ENCODE measurements around the gene PAX8. TPM values are rescaled to one million over a fixed set of nuclear protein-coding genes. Genes with fewer than 3 reads are reported as not detected.

The PAX8 gene
- polyA plus RNA-seq, 1 of the 3 experiments (the other 2 are of a cell fraction): 0.23 TPM

DNA sequence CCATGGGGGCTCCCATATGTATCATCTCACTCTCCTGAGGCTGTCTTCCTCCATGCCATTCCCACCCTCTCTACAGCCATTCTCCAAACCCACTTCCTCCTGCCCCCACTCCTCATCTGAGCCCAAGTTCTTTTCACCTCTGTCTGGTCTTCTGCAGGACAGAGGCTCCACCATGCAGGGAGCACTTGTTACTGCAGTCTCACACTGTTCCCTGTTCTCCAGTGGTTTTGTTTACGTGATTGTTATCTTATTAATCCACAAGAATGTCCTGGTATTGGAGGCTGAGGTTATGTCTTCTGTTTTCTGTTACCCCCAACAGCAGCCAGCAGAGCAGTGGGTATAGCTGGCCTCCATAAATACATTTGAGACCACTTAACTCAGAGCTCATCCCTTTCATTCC lies 51.4 kb downstream of the PAX8 start:
- H3K4me1 ChIP-seq (ENCODE audit: control insufficient read depth in 1 of 2, insufficient read depth in 2 of 2, low read depth in 1 of 2, low read length in 1 of 2): peaks cover 0 to 4% of the 10 kb centered on the region in 2 experiments; a peak in 2 of 4 replicates
- ChIA-PET CTCF (interaction anchor here (0.7 to 1.4 kb wide), 5 partner anchors 9 to 89 kb away, joined by 3 to 4 read pairs (median 3); no protein-coding TSS in a partner anchor), POLR2A (no interaction called here)
- no peaks in the 10 kb centered on the region for H3K36me3 ChIP-seq (replicated peaks in 1 of 2; ENCODE audit: control insufficient read depth in 1 of 2, insufficient read depth in 2 of 2, low read length in 1 of 2)
- no peak overlapping the region for H3K9ac ChIP-seq
- H3K27me3 ChIP-seq (ENCODE audit: insufficient read depth): no peaks in the 10 kb centered on the region
- no peaks in the 10 kb centered on the region for H3K9me3 ChIP-seq
- DNase-seq: no peak
- TF ChIP-seq USF2 (IDR thresholded peaks at IDR 0.05; ENCODE audit: borderline replicate concordance, low read depth, low read length) (no peak), YY1 (IDR thresholded peaks at IDR 0.05; ENCODE audit: low read depth) (no peak), RFX5 (IDR thresholded peaks at IDR 0.05; ENCODE audit: low read length) (no peak), EZH2phosphoT487 (IDR thresholded peaks at IDR 0.05; ENCODE audit: borderline replicate concordance, low read depth) (no peak), TAF1 (IDR thresholded peaks at IDR 0.05; ENCODE audit: borderline replicate concordance, low read depth, low read length) (no peak), SMC3 (IDR thresholded peaks at IDR 0.05; ENCODE audit: low read depth, low read length) (no peak)
- H4K20me1 ChIP-seq (ENCODE audit: insufficient read depth): no peaks in the 10 kb centered on the region
- no peaks in the 10 kb centered on the region for H3K79me2 ChIP-seq (ENCODE audit: insufficient read depth)
- no peak overlapping the region for H3K4me3 ChIP-seq (ENCODE audit: low read depth in 2 of 2, low read length in 1 of 2)
- H2AFZ ChIP-seq (ENCODE audit: low read depth): no peak overlapping the region
- H3K27ac ChIP-seq (ENCODE audit: low read depth in 2 of 2, low read length in 1 of 2): no peak overlapping the region
- WGBS (ENCODE audit: low lambda C conversion rate): 81% methylated on average over 1 of the region's 1 CpG
- no peaks in the 10 kb centered on the region for H3F3A ChIP-seq (replicated peaks; ENCODE audit: insufficient read depth)
- no peak overlapping the region for H3K4me2 ChIP-seq
- no peaks in the 10 kb centered on the region for H3K9me2 ChIP-seq

GRCh38 chr2:113226462-113226861 lies 52.3 kb downstream of the PAX8 start:
- no peaks in the 10 kb centered on the region for H3K79me2 ChIP-seq (ENCODE audit: insufficient read depth)
- no peak overlapping the region for H3K27ac ChIP-seq (ENCODE audit: low read depth in 2 of 2, low read length in 1 of 2)
- H3K9me2 ChIP-seq: no peaks in the 10 kb centered on the region
- POLR2A ChIA-PET: no interaction called here
- H3K9me3 ChIP-seq: no peaks in the 10 kb centered on the region
- no peaks in the 10 kb centered on the region for H3K27me3 ChIP-seq (ENCODE audit: insufficient read depth)
- H4K20me1 ChIP-seq (ENCODE audit: insufficient read depth): no peaks in the 10 kb centered on the region
- H3K9ac ChIP-seq: no peak overlapping the region
- H3K4me3 ChIP-seq (ENCODE audit: low read depth in 2 of 2, low read length in 1 of 2): no peak overlapping the region
- no peaks in the 10 kb centered on the region for H3F3A ChIP-seq (replicated peaks; ENCODE audit: insufficient read depth)
- no peak for DNase-seq
- peaks cover 0 to 4% of the 10 kb centered on the region in 2 experiments; a peak in 2 of 4 replicates for H3K4me1 ChIP-seq (ENCODE audit: control insufficient read depth in 1 of 2, insufficient read depth in 2 of 2, low read depth in 1 of 2, low read length in 1 of 2)
- H2AFZ ChIP-seq (ENCODE audit: low read depth): no peak overlapping the region
- no peaks in the 10 kb centered on the region for H3K36me3 ChIP-seq (replicated peaks in 1 of 2; ENCODE audit: control insufficient read depth in 1 of 2, insufficient read depth in 2 of 2, low read length in 1 of 2)
- CTCF ChIA-PET: interaction anchor here (0.9 to 1.4 kb wide), 5 partner anchors 10 to 28 kb away, joined by 3 to 6 read pairs (median 3); no protein-coding TSS in a partner anchor
- WGBS (ENCODE audit: low lambda C conversion rate): 77% methylated on average over 4 of the region's 4 CpGs
- H3K4me2 ChIP-seq: no peak overlapping the region
- TF ChIP-seq YY1 (IDR thresholded peaks at IDR 0.05; ENCODE audit: low read depth) (no peak), ELF1 (IDR thresholded peaks at IDR 0.05) (no peak), FOSL2 (IDR thresholded peaks at IDR 0.05; ENCODE audit: borderline replicate concordance, low read depth) (no peak), JUND (IDR thresholded peaks at IDR 0.05) (no peak), MXI1 (IDR thresholded peaks at IDR 0.05; ENCODE audit: low read depth, low read length) (no peak), RXRA (IDR thresholded peaks at IDR 0.05; ENCODE audit: borderline replicate concordance, low read depth) (no peak), NFIC (IDR thresholded peaks at IDR 0.05; ENCODE audit: borderline replicate concordance) (no peak), CHD2 (IDR thresholded peaks at IDR 0.05; ENCODE audit: low read length, partially characterized antibody) (no peak), POLR2AphosphoS5 (IDR thresholded peaks at IDR 0.05; ENCODE audit: low read depth, low read length) (no peak), TEAD4 (IDR thresholded peaks at IDR 0.05; ENCODE audit: borderline replicate concordance, insufficient read depth) (no peak), EP300 (IDR thresholded peaks at IDR 0.05; ENCODE audit: borderline replicate concordance in 1 of 2, low read depth in 1 of 2, low read length in 1 of 2) (no peak), GABPA (IDR thresholded peaks at IDR 0.05; ENCODE audit: low read depth) (no peak), FOXM1 (IDR thresholded peaks at IDR 0.05; ENCODE audit: low read depth) (no peak)
- TF ChIP-seq, protein P1, sequence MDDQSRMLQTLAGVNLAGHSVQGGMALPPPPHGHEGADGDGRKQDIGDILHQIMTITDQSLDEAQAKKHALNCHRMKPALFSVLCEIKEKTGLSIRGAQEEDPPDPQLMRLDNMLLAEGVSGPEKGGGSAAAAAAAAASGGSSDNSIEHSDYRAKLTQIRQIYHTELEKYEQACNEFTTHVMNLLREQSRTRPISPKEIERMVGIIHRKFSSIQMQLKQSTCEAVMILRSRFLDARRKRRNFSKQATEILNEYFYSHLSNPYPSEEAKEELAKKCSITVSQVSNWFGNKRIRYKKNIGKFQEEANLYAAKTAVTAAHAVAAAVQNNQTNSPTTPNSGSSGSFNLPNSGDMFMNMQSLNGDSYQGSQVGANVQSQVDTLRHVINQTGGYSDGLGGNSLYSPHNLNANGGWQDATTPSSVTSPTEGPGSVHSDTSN (IDR thresholded peaks at IDR 0.05): no peak
- TF ChIP-seq, protein P2, sequence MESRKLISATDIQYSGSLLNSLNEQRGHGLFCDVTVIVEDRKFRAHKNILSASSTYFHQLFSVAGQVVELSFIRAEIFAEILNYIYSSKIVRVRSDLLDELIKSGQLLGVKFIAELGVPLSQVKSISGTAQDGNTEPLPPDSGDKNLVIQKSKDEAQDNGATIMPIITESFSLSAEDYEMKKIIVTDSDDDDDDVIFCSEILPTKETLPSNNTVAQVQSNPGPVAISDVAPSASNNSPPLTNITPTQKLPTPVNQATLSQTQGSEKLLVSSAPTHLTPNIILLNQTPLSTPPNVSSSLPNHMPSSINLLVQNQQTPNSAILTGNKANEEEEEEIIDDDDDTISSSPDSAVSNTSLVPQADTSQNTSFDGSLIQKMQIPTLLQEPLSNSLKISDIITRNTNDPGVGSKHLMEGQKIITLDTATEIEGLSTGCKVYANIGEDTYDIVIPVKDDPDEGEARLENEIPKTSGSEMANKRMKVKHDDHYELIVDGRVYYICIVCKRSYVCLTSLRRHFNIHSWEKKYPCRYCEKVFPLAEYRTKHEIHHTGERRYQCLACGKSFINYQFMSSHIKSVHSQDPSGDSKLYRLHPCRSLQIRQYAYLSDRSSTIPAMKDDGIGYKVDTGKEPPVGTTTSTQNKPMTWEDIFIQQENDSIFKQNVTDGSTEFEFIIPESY (IDR thresholded peaks at IDR 0.05; ENCODE audit: borderline replicate concordance, low read depth): no peak
- TF ChIP-seq, protein P3, sequence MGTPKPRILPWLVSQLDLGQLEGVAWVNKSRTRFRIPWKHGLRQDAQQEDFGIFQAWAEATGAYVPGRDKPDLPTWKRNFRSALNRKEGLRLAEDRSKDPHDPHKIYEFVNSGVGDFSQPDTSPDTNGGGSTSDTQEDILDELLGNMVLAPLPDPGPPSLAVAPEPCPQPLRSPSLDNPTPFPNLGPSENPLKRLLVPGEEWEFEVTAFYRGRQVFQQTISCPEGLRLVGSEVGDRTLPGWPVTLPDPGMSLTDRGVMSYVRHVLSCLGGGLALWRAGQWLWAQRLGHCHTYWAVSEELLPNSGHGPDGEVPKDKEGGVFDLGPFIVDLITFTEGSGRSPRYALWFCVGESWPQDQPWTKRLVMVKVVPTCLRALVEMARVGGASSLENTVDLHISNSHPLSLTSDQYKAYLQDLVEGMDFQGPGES (IDR thresholded peaks at IDR 0.05; ENCODE audit: low read depth, low read length): no peak
- TF ChIP-seq, protein P4, sequence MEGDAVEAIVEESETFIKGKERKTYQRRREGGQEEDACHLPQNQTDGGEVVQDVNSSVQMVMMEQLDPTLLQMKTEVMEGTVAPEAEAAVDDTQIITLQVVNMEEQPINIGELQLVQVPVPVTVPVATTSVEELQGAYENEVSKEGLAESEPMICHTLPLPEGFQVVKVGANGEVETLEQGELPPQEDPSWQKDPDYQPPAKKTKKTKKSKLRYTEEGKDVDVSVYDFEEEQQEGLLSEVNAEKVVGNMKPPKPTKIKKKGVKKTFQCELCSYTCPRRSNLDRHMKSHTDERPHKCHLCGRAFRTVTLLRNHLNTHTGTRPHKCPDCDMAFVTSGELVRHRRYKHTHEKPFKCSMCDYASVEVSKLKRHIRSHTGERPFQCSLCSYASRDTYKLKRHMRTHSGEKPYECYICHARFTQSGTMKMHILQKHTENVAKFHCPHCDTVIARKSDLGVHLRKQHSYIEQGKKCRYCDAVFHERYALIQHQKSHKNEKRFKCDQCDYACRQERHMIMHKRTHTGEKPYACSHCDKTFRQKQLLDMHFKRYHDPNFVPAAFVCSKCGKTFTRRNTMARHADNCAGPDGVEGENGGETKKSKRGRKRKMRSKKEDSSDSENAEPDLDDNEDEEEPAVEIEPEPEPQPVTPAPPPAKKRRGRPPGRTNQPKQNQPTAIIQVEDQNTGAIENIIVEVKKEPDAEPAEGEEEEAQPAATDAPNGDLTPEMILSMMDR (IDR thresholded peaks at IDR 0.05): no peak
